ENCODE data around the gene C17orf50. TPM values are rescaled to one million over a fixed set of nuclear protein-coding genes. Genes with fewer than 3 reads are reported as not detected.

The C17orf50 gene
- total RNA-seq, 1 experiment from 2014 or later, result not detected

- BruUV-seq (replicated peaks), result no TSS peak
- Histone ChIP-seq H3K9me2 (ENCODE audit: insufficient read depth) (no peaks in the 10 kb centered on the region), H3K4me3 (replicated peaks in 1 of 2; ENCODE audit: low read depth in 1 of 2, low read length in 2 of 2) (no peak overlapping the region), H3K9me3 (ENCODE audit: control insufficient read depth in 1 of 2, insufficient read depth in 1 of 2, low read depth in 1 of 2, low read length in 2 of 2) (no peaks in the 10 kb centered on the region), H3K27me3 (ENCODE audit: insufficient read depth, low read length) (no peaks in the 10 kb centered on the region), H3K79me2 (ENCODE audit: insufficient read depth, low read length) (no peaks in the 10 kb centered on the region), H3K4me2 (ENCODE audit: low read length) (no peak overlapping the region), H3K9ac (ENCODE audit: low read length) (no peak overlapping the region), H3K36me3 (ENCODE audit: control insufficient read depth in 1 of 2, insufficient read depth in 2 of 2, low read length in 2 of 2) (peaks cover 14 to 17% of the 10 kb centered on the region in 2 experiments; a peak in 3 of 4 replicates), H4K20me1 (ENCODE audit: insufficient read depth) (no peaks in the 10 kb centered on the region), H3K27ac (ENCODE audit: low read depth, low read length) (no peak overlapping the region), H2AFZ (ENCODE audit: low read depth, low read length, poor library complexity, severe bottlenecking) (no peak overlapping the region), H3K4me1 (ENCODE audit: control insufficient read depth in 1 of 2, insufficient read depth in 2 of 2, low read length in 2 of 2) (peaks cover 0 to 3% of the 10 kb centered on the region in 2 experiments; a peak in 1 of 4 replicates)
- ChIA-PET CTCF (no interaction called here), RAD21 (ENCODE audit: low non-redundant PET in 1 of 2, low total read pairs in 2 of 2, uncharacterized antibody in 2 of 2, unreplicated experiment in 2 of 2) (no interaction called here), POLR2A (no interaction called here)
- DNase-seq (ENCODE audit: low read depth, low spot score) (no peak), ATAC-seq (no peak)
- TF ChIP-seq FOSL1 (IDR thresholded peaks at IDR 0.05; ENCODE audit: low read depth) (no peak), EZH2 (IDR thresholded peaks at IDR 0.05) (no peak), EGR1 (IDR thresholded peaks at IDR 0.05; ENCODE audit: low read depth) (no peak), SIN3A (IDR thresholded peaks at IDR 0.05; ENCODE audit: low read depth) (no peak), SP1 (IDR thresholded peaks at IDR 0.05; ENCODE audit: low read depth) (no peak), JUND (IDR thresholded peaks at IDR 0.05) (no peak), POLR2A (IDR thresholded peaks at IDR 0.05; ENCODE audit: borderline replicate concordance, extremely low read depth, insufficient read depth, insufficient read length) (no peak), ZFX (IDR thresholded peaks at IDR 0.05) (no peak), YY1 (IDR thresholded peaks at IDR 0.05; ENCODE audit: extremely low read depth, insufficient replicate concordance, low read depth, low read length) (no peak), ELF1 (IDR thresholded peaks at IDR 0.05; ENCODE audit: borderline replicate concordance, low read depth) (no peak), ATF3 (IDR thresholded peaks at IDR 0.05) (no peak), ZNF274 (IDR thresholded peaks at IDR 0.05; ENCODE audit: low read depth, low read length) (no peak)
- TF ChIP-seq, protein P1, sequence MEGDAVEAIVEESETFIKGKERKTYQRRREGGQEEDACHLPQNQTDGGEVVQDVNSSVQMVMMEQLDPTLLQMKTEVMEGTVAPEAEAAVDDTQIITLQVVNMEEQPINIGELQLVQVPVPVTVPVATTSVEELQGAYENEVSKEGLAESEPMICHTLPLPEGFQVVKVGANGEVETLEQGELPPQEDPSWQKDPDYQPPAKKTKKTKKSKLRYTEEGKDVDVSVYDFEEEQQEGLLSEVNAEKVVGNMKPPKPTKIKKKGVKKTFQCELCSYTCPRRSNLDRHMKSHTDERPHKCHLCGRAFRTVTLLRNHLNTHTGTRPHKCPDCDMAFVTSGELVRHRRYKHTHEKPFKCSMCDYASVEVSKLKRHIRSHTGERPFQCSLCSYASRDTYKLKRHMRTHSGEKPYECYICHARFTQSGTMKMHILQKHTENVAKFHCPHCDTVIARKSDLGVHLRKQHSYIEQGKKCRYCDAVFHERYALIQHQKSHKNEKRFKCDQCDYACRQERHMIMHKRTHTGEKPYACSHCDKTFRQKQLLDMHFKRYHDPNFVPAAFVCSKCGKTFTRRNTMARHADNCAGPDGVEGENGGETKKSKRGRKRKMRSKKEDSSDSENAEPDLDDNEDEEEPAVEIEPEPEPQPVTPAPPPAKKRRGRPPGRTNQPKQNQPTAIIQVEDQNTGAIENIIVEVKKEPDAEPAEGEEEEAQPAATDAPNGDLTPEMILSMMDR (IDR thresholded peaks at IDR 0.05 in 2 of 3, conservative IDR thresholded peaks at IDR 0.05 in 1 of 3; ENCODE audit: borderline replicate concordance in 1 of 3, insufficient read depth in 1 of 3, low read depth in 2 of 3, low read length in 2 of 3), result no peak
- intact Hi-C loops (cut with micrococcal nuclease), result no loop called here
These were observed 34.9 kb upstream of the C17orf50 start for GRCh38 chr17:35725802-35726126.

Data from HCT116 (cell line).